Activated CD4-positive, alpha-beta T cell treated with anti-CD3 and anti-CD28 coated beads, Interleukin-2, amount 50 U/mL, for 16 hours (primary cell): Measurements from ENCODE around the gene APH1B.
"Not testable (repeated sequence)": the region's sequence is repeated elsewhere in the genome, so short reads cannot be mapped to it uniquely, and the experiment has no call there.

Source experiments
- DNase-seq: peaks from one replicate; pipeline ENCODE4 v3.0.0-alpha.2; 2020

APH1B gene

GRCh38 chr15:63335543-63336240, 58.3 kb downstream of the APH1B start:
- DNase-seq = no peak

GRCh38 chr15:63337046-63337445, 59.6 kb downstream of the APH1B start:
- DNase-seq = no peak

- no peak for DNase-seq
Observed at GRCh38 chr15:63338170-63338569, 60.8 kb downstream of the APH1B start.

- no peak for DNase-seq
Observed at GRCh38 chr15:63339006-63339766, 61.8 kb downstream of the APH1B start.

- no peak for DNase-seq
Observed at GRCh38 chr15:63339836-63340235, 62.4 kb downstream of the APH1B start.

DNA sequence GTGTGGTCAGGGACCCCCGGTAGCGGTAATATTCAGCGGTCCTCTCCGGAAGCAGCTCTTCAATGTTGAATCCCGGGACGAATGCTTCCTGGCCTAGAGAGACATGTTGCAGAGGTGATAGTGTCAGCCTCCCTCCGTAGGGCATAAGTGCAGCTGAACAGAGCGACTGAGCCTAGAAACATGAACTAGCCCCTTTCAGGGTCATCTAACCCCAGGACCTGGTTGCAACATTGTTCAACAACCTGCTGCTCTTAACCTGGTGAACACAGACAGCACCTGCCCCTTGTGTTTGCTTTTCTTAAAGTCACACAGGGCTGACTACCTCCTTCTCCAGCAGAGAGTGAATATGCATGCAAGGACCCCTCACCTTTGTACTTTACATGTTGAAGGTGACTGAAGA, 62.9 kb downstream of the APH1B start:
- no peak for DNase-seq

DNA sequence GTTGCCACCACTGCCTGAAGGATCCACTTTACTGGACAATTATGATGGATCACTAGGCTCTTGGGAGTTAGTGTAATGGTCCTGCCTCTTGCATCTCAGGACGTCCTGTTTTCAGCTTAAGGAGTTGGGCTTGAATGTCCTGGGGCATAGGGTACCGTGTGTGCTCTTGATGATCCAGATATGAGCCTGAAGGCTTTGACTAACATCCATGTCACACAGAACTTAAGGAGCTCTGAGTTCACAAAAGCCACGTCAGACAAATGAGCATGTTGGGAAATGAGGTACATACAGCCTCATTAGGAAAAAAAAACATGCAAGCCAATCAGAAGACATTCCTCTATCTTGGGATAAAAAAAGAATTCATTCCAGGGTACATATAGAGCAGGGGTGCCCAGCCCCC, 63.5 kb downstream of the APH1B start:
- no peak for DNase-seq

DNA sequence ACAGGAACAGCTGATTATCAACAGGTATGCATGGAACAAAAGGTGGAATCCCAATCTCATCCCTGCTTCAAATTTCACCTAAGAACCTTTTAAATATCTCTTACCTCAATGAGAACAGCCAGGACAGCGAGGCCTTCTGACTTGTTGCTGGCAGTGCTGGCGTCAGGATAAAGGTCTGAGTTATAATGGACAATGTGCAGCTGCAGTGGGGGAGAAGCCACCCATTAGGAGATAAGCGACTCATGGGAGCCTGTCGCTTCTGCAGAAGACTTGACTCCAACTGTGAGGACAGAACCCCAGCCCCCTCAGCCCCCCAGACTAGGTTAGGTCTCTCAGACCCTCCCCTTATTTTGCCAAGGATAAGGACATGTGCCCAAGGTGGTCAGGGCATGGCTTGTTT, 64.5 kb downstream of the APH1B start:
- DNase-seq = no peak

GRCh38 chr15:63342996-63343562, 65.7 kb downstream of the APH1B start:
- not testable (repeated sequence) for DNase-seq

DNA sequence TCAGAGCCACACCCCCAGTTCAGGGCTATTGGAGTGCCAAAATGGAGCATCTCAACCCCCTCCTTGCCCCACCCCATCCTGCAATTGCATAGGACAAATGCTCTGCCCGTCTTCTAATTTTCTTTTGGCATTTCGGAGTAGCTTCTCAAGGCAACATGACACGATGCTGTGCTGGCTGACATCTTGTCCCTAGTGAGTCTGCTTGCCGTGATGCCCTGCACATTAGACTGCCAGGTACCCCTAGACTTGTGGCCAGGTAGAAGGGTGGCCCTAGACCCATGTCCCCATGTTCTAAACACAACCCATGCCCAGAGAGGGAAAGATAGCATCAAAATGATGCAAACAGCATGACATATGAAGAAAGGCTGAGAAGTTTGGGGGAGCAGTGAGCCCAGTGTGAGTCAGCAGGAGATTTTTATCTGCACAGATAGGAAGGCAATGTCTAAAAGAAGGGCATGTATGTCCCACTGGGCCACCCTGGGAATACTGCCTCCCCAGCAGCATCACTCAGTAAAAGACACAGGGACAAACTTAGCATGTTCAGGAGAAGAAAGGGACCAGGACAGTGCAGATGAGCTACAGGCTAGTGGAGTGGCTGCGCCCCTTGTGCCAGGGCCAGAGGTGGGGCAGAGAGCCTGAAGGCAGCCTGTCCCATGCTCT, 67.5 kb downstream of the APH1B start:
- DNase-seq = peak; percentile 10

GRCh38 chr15:63345391-63345752, 68.0 kb downstream of the APH1B start:
- DNase-seq = no peak

DNA sequence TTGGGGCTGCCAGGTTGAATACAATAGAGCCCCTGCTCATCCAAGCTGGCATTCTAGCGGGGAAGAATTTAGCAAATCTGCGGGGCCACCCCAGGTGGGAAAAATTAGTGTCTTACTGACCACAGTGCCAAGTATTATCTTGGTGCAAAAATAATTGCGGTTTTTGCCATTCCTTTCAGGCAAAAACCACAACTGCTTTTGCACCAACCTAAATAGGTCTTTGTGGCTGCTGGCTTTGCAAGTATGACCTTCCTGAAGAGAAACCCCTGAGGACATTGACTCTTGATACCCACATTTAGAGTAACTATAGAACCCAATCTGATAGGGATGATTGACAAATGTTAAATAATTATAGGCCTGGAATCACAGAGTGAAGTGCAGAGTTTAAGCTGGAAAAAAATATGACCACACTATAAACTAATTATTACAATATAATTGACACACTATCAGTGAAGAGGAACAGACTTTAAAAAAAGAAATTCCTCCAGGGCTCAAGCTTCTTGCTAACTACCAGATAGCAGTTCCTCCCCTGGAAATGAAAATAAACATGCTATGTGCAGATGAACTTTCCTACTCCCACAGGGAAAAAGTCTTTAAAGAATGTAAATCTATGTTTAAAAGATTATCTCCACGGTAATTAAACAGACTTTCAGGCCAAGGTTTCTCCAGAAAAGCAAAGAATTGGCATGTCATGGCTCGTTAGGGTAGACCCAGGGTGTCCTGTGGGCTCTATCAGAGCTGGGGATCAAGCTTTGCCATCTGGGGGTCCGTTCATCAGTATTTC, 69.9 kb downstream of the APH1B start:
- DNase-seq = no peak

DNA sequence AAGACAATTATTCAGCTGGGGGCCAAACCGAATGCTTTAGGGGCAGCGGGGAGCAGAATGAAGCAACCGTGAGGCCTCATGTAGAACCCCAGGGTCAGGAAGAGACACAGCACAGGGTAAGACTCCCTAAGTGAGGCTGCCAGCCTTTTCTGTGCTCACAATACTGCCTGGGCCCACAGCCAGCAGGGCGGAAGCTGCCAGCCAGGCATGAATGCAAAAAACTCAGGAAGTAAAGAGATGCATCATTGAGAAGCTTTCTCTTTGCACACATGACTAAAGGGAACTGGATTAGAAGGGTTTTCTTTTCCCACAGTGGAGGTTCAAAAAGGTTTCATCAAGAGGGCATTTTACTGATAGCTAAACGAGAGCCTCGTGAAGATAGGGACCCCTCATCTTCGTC, 71.0 kb downstream of the APH1B start:
- no peak for DNase-seq

DNA sequence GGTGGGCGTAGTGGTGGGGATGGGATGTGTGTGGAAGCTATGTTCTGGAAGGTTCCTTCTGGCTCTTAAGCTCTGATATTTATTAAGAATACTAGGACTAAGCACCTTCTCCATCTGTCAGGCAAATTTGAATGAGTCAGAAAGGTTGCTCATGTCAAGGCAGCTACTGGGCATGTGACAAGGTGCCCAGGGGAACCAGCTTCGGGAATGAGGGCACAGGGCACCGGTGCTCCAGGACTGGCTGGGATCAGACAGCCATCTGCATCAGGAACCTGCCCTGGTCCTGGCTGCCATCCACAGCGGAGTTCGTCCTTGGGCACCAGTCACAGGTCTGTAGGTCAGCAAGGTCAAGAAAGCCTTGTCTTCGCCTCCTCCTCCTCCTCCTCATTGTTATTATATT, 71.8 kb downstream of the APH1B start:
- DNase-seq = no peak

DNA sequence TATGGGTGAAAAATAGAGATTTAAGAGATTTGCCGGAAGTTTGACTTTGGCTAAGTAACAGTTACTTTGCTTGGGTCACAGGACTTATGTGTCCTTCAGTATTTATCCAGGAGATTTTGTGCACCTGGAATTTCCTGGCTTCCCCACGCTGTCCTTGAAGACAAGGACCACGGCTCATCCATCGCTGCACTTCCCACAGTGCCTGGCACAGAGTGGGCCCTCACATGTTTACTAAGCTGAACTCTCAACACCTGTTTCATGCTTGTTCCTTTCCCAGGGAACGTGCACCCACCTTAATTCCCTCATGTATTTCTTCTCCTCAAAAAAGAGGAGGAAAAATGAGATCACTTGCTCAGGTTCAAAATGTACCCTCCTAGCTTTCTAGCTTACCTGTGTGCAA, 72.2 kb downstream of the APH1B start:
- no peak for DNase-seq

DNA sequence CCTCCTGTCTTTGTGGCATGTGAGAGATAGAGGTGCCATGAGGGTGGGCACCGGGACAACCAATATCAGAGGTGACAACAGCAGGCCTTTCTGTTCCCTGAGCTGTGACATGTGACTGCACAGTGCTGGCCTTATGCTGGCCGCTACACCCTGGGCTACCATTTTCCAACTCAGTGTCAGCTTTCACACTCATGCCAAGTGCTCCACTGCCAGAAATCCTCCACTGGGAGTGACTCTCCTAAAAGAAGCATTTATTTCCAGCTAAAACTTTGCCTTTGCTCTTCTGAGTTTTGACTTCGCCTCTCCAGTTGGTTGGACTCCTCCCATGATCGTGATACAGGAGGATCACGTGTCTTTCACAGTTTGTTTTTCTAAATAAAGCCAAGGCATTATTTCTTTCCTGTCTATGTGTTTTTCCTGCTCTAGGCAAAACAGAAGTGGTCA, 72.8 kb downstream of the APH1B start:
- no peak for DNase-seq

GRCh38 chr15:63351170-63351569, 73.8 kb downstream of the APH1B start:
- no peak for DNase-seq

GRCh38 chr15:63352808-63353207, 75.4 kb downstream of the APH1B start:
- no peak for DNase-seq

DNA sequence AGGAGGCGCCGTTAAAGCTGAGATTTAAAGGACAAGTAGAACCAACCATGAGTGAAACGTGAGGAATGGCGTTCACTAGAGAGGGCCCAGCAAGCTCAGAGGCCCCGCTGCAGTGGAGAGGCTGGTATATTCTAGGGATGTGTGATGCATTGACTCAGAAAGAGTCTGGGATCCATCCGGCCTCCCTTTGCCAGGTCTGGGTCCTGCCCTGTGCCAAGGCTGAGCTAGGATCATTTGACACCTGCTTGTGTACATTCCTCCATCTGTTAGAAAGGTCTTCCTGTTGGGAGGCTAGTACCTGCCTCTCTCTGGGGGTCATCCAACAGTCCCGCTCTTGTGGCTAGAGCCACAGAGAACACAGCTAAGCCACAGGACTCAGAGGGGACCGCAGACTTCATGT, 75.9 kb downstream of the APH1B start:
- DNase-seq = no peak

GRCh38 chr15:63353887-63354286, 76.5 kb downstream of the APH1B start:
- DNase-seq = no peak

DNA sequence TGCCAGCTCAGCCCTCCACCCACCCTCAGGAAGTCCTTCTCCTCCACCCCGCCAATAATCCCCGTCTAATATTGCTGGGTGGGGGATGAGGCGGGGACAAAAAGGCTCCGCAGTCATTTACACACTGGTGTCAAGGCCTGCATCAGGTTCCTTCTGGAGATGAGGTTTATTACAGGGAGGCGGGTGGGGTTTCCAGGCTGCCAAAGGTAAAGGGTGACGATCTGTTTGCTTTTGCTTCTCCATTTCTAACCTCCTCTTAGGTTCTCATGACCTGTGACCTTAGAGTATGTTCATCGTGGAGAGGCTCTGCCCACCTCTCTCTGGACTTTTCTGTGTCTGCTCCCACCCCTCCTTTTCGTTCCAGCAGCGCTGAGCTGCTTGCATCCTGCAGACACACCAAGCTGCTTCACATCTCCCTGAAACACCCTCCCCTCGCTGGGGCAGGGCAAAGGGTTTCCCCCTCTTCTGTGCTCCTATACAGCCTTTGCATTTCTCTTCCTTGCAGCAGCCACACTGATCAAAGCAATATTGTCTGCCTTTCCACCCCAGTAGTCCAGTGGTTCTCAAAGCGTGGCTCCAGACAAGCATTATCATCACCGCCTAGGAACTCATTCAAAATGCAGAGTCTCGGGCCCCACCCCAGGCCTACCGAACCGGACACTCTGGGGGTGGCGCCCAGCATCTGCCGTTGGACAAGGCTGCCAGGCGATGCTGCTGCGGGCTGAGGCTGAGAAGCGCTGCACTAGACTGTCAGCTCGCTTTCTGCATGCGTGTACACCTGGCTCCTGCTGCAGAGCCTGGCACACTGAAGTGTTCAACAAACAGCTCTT, 77.6 kb downstream of the APH1B start:
- no peak for DNase-seq

- DNase-seq = no peak
Observed at GRCh38 chr15:63357061-63357460, 79.7 kb downstream of the APH1B start.
